KMS-11 (cell line): Measurements from ENCODE around the gene KEAP1.
"Not testable (repeated sequence)": the region's sequence is repeated elsewhere in the genome, so short reads cannot be mapped to it uniquely, and the experiment has no call there.

Source experiments
- H2AFZ ChIP-seq: fragments of 200-600 bp; sonication (generic); 2 replicates; pipeline ENCODE4 v1.6.1; 2016; ENCODE audit warnings: antibody characterized with exemption, mixed run types, low read depth
- H3K27ac ChIP-seq: fragments of 200-600 bp; sonication (generic); 2 replicates; pipeline ENCODE4 v1.6.1; 2016; ENCODE audit warnings: mild to moderate bottlenecking, mixed run types
- H3K27me3 ChIP-seq: fragments of 200-600 bp; sonication (generic); 2 replicates; pipeline ENCODE4 v1.6.1; 2017; ENCODE audit warnings: mild to moderate bottlenecking, low read depth, mixed run types, moderate library complexity; ENCODE audit not compliant: insufficient read depth
- H3K36me3 ChIP-seq: fragments of 200-600 bp; sonication (generic); 2 replicates; pipeline ENCODE4 v1.6.1; 2017; ENCODE audit warnings: mild to moderate bottlenecking, mixed run types; ENCODE audit not compliant: insufficient read depth
- H3K4me1 ChIP-seq: fragments of 200-600 bp; sonication (generic); 2 replicates; pipeline ENCODE4 v1.6.1; 2016; ENCODE audit warnings: mild to moderate bottlenecking, low read depth, mixed run types; ENCODE audit not compliant: poor library complexity, severe bottlenecking
- H3K4me2 ChIP-seq: fragments of 200-600 bp; sonication (generic); 2 replicates; pipeline ENCODE4 v1.7.0; 2016; ENCODE audit warnings: mild to moderate bottlenecking, mixed run types
- H3K4me3 ChIP-seq: fragments of 200-600 bp; sonication (generic); IDR thresholded peaks from 2 replicates; pipeline ENCODE4 v1.6.1; 2017; ENCODE audit warnings: low read depth, low read length, mixed read lengths; ENCODE audit not compliant: insufficient read depth
- H3K79me2 ChIP-seq: fragments of 200-600 bp; sonication (generic); 2 replicates; pipeline ENCODE4 v1.6.1; 2016; ENCODE audit warnings: low read depth, mixed run types; ENCODE audit not compliant: insufficient read depth
- H3K9ac ChIP-seq: fragments of 200-600 bp; sonication (generic); 2 replicates; pipeline ENCODE4 v1.6.1; 2016; ENCODE audit warnings: mild to moderate bottlenecking, mixed run types
- H4K20me1 ChIP-seq: fragments of 200-600 bp; sonication (generic); 2 replicates; pipeline ENCODE4 v1.6.1; 2016; ENCODE audit warnings: mild to moderate bottlenecking, mixed run types; ENCODE audit not compliant: insufficient read depth
- CTCF ChIP-seq: fragments of 200-600 bp; sonication (generic); conservative IDR thresholded peaks from 2 replicates; pipeline ENCODE4 v1.6.1; 2017; ENCODE audit warnings: low read depth, mild to moderate bottlenecking, antibody characterized with exemption, low read length, moderate library complexity, mixed read lengths

The KEAP1 gene

GRCh38 chr19:10544242-10544752 is 41.1 kb upstream of the KEAP1 start:
- peak overlapping the region; percentile 91 for H3K4me2 ChIP-seq
- H4K20me1 ChIP-seq, result no peaks in the 10 kb centered on the region
- no peaks in the 10 kb centered on the region for H3K36me3 ChIP-seq
- peak overlapping the region; percentile 32 for H3K27ac ChIP-seq
- H3K9ac ChIP-seq, result peak overlapping the region; percentile 79
- no peak for TF ChIP-seq CTCF
- H2AFZ ChIP-seq, result peak overlapping the region; percentile 59
- no peak overlapping the region for H3K4me3 ChIP-seq
- peaks cover 29% of the 10 kb centered on the region for H3K4me1 ChIP-seq
- H3K79me2 ChIP-seq, result peaks cover 14% of the 10 kb centered on the region; the same call in 1 of the 2 replicates
- H3K27me3 ChIP-seq, result peaks cover 6% of the 10 kb centered on the region; the same call in 1 of the 2 replicates

- H3K4me2 ChIP-seq, result peak within 1 kb of the TSS; percentile 91
- H3K27ac ChIP-seq, result peak within 1 kb of the TSS; percentile 32
- H3K9ac ChIP-seq, result peak within 1 kb of the TSS; percentile 79
- H3K79me2 ChIP-seq, result peaks cover 14% of the 10 kb centered on the region; the same call in 1 of the 2 replicates
- peaks cover 29% of the 10 kb centered on the region for H3K4me1 ChIP-seq
- H3K27me3 ChIP-seq, result peaks cover 8% of the 10 kb centered on the region; the same call in 1 of the 2 replicates
- H2AFZ ChIP-seq, result peak within 1 kb of the TSS; percentile 59
- H3K36me3 ChIP-seq, result no peaks in the 10 kb centered on the region
- H3K4me3 ChIP-seq, result no peak within 1 kb of the TSS
- TF ChIP-seq CTCF, result no peak
- no peaks in the 10 kb centered on the region for H4K20me1 ChIP-seq
These were observed 40.5 kb upstream of the KEAP1 start, which contains the start of gene ATG4D for GRCh38 chr19:10543420-10544241. TSS of gene ATG4D (plus strand) at chr19:10543904. CDS start at chr19:10544091, 187 bp downstream.

- H3K9ac ChIP-seq, result peak overlapping the region; percentile 79; the same call in 1 of the 2 replicates
- no peak overlapping the region for H3K27ac ChIP-seq
These were observed 39.9 kb upstream of the KEAP1 start for GRCh38 chr19:10543059-10543419.

DNA sequence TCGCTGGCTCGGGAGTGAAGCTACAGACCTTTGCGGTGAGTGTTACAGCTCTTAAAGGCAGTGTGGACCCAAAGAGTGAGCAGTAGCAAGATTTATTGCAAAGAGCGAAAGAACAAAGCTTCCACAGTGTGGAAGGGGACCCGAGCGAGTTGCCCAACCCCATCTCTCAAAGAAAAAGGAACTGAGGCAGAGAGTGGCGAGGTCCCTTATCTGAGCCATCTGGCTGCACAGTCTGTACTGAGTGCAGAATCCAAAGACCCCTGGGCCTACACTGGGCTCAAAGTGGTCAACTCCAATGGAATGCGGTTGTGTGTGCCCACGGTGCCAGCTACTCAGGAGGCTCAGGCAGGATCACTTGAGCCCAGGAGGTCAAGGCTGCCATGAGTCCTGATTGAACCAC is 35.9 kb upstream of the KEAP1 start:
- not testable (repeated sequence) for H3K9ac ChIP-seq, H3K36me3 ChIP-seq, H2AFZ ChIP-seq, H3K27ac ChIP-seq, H3K79me2 ChIP-seq, H3K4me2 ChIP-seq, H3K4me3 ChIP-seq, H4K20me1 ChIP-seq
- H3K27me3 ChIP-seq, result peaks cover 24% of the 10 kb centered on the region; the same call in 1 of the 2 replicates
- H3K4me1 ChIP-seq, result peaks cover 16% of the 10 kb centered on the region

More at GRCh38 chr19:10543059-10543419, 39.9 kb upstream of the KEAP1 start:
- H3K4me1 ChIP-seq, result peaks cover 29% of the 10 kb centered on the region
- no peaks in the 10 kb centered on the region for H4K20me1 ChIP-seq
- TF ChIP-seq CTCF, result no peak
- H3K4me2 ChIP-seq, result peak overlapping the region; percentile 80
- no peak overlapping the region for H3K4me3 ChIP-seq
- H3K79me2 ChIP-seq, result peaks cover 14% of the 10 kb centered on the region; the same call in 1 of the 2 replicates
- H2AFZ ChIP-seq, result no peak overlapping the region
- no peaks in the 10 kb centered on the region for H3K36me3 ChIP-seq
- H3K27me3 ChIP-seq, result peaks cover 8% of the 10 kb centered on the region; the same call in 1 of the 2 replicates
